GM21723 (cell line): ENCODE data around the gene STK17B.
A peak's percentile ranks its signal among the peaks of the same experiment; 100 is the strongest.

Source experiments
- ATAC-seq: cut with Tn5 transposase; IDR thresholded peaks from one replicate; pipeline ENCODE4 v1.9.1; 2021; ENCODE audit warnings: mild to moderate bottlenecking, moderate library complexity; ENCODE audit not compliant: unreplicated experiment

STK17B gene

GRCh38 chr2:196184921-196185320, 13.5 kb upstream of the STK17B start:
- no peak for ATAC-seq

- ATAC-seq, result no peak
Observed at GRCh38 chr2:196183528-196184231, 12.3 kb upstream of the STK17B start.

GRCh38 chr2:196183172-196183473, 11.7 kb upstream of the STK17B start:
- no peak for ATAC-seq

- ATAC-seq, result peak; percentile 79
Observed at GRCh38 chr2:196182439-196183171, 11.2 kb upstream of the STK17B start.

GRCh38 chr2:196181484-196181883, 10.1 kb upstream of the STK17B start:
- ATAC-seq, result no peak

GRCh38 chr2:196177124-196177523, 5.7 kb upstream of the STK17B start:
- ATAC-seq, result no peak

- ATAC-seq, result peak; percentile 73
Observed at GRCh38 chr2:196176142-196176738, 4.9 kb upstream of the STK17B start.

- no peak for ATAC-seq
Observed at GRCh38 chr2:196174404-196174803, 3.0 kb upstream of the STK17B start.

GRCh38 chr2:196173505-196173904, 2.1 kb upstream of the STK17B start:
- no peak for ATAC-seq

- no peak for ATAC-seq
Observed at GRCh38 chr2:196172951-196173350, 1.6 kb upstream of the STK17B start.

- ATAC-seq, result no peak
Observed at GRCh38 chr2:196171946-196172345, 568 bp upstream of the STK17B start.

GRCh38 chr2:196170606-196171247, 651 bp downstream of the STK17B start:
- ATAC-seq, result peak; percentile 10

GRCh38 chr2:196170213-196170605, 1.2 kb downstream of the STK17B start:
- ATAC-seq, result peak; percentile 28

GRCh38 chr2:196169516-196169915, 1.9 kb downstream of the STK17B start:
- ATAC-seq, result no peak

- ATAC-seq, result no peak
Observed at GRCh38 chr2:196168181-196168580, 3.2 kb downstream of the STK17B start.

GRCh38 chr2:196167666-196168065, 3.7 kb downstream of the STK17B start:
- no peak for ATAC-seq

- ATAC-seq, result no peak
Observed at GRCh38 chr2:196166876-196167275, 4.5 kb downstream of the STK17B start.

- ATAC-seq, result no peak
Observed at GRCh38 chr2:196165016-196165415, 6.4 kb downstream of the STK17B start.

- ATAC-seq, result no peak
Observed at GRCh38 chr2:196163285-196163684, 8.1 kb downstream of the STK17B start.

- ATAC-seq, result peak; percentile 21
Observed at GRCh38 chr2:196162586-196163175, 8.7 kb downstream of the STK17B start.

GRCh38 chr2:196160946-196161345, 10.4 kb downstream of the STK17B start:
- no peak for ATAC-seq
